GM12878 (cell line): ENCODE measurements around the gene ADCY6. TPM values are rescaled to one million over a fixed set of nuclear protein-coding genes. Genes with fewer than 3 reads are reported as not detected.

Experiments
- ATF3 ChIP-seq: IDR thresholded peaks from 2 replicates; pipeline ENCODE4 v1.6.1; 2011; ENCODE audit warnings: low read depth, mild to moderate bottlenecking, low read length, moderate library complexity, borderline replicate concordance; ENCODE audit errors: extremely low read depth
- ATF7 ChIP-seq: fragments of 450-650 bp; IDR thresholded peaks from 2 replicates; pipeline ENCODE4 v1.6.1; 2016; ENCODE audit warnings: low read depth, mild to moderate bottlenecking
- CREM ChIP-seq: IDR thresholded peaks from 2 replicates; pipeline ENCODE4 v1.6.1; 2014; ENCODE audit warnings: antibody characterized with exemption, low read depth
- E2F4 ChIP-seq: IDR thresholded peaks from 2 replicates; pipeline ENCODE4 v1.6.1; 2012; ENCODE audit warnings: low read depth, low read length, improper control_type of control experiment
- FOXM1 ChIP-seq: IDR thresholded peaks from 2 replicates; pipeline ENCODE4 v1.6.1; 2012; ENCODE audit warnings: low read depth, mild to moderate bottlenecking, inconsistent platforms, low read length, moderate library complexity
- GABPA ChIP-seq: IDR thresholded peaks from 2 replicates; pipeline ENCODE4 v1.6.1; 2014; ENCODE audit warnings: antibody characterized with exemption, low read depth, mild to moderate bottlenecking, inconsistent platforms
- GATAD2B ChIP-seq: fragments of 450-650 bp; conservative IDR thresholded peaks from 2 replicates; pipeline ENCODE4 v1.6.1; 2017; ENCODE audit warnings: low read depth, mild to moderate bottlenecking, moderate library complexity
- JUND ChIP-seq: IDR thresholded peaks from 2 replicates; pipeline ENCODE4 v1.6.1; 2012; ENCODE audit warnings: low read depth, mild to moderate bottlenecking, low read length, improper control_type of control experiment, moderate library complexity
- MXI1 ChIP-seq: fragments of 150-350 bp; IDR thresholded peaks from 2 replicates; pipeline ENCODE4 v1.6.1; 2011; ENCODE audit warnings: low read depth, mild to moderate bottlenecking, inconsistent platforms, low read length, improper control_type of control experiment
- MYB ChIP-seq: fragments of 150-350 bp; IDR thresholded peaks from 2 replicates; pipeline ENCODE4 v1.6.1; 2014; ENCODE audit warnings: mild to moderate bottlenecking, low read depth, low read length, borderline replicate concordance
- NKRF ChIP-seq: fragments of 450-650 bp; conservative IDR thresholded peaks from 2 replicates; pipeline ENCODE4 v1.6.1; 2017; ENCODE audit warnings: mild to moderate bottlenecking, moderate library complexity
- NR2C1 ChIP-seq: fragments of 450-650 bp; IDR thresholded peaks from 2 replicates; pipeline ENCODE4 v1.6.1; 2017; ENCODE audit warnings: antibody characterized with exemption, mild to moderate bottlenecking, moderate library complexity
- PBX3 ChIP-seq: IDR thresholded peaks from 2 replicates; pipeline ENCODE4 v1.6.1; 2011; ENCODE audit warnings: mild to moderate bottlenecking, low read depth, low read length, moderate library complexity; ENCODE audit not compliant: insufficient replicate concordance
- RAD21 ChIP-seq: IDR thresholded peaks from 2 replicates; pipeline ENCODE4 v1.6.1; 2011; ENCODE audit warnings: mild to moderate bottlenecking, low read depth, low read length, moderate library complexity; ENCODE audit not compliant: insufficient read depth
- RELB ChIP-seq: fragments of 450-650 bp; IDR thresholded peaks from 2 replicates; pipeline ENCODE4 v1.6.1; 2017; ENCODE audit warnings: low read depth, mild to moderate bottlenecking, moderate library complexity
- SMC3 ChIP-seq: IDR thresholded peaks from 2 replicates; pipeline ENCODE4 v1.6.1; 2011; ENCODE audit warnings: low read length, improper control_type of control experiment, borderline replicate concordance
- TCF12 ChIP-seq: IDR thresholded peaks from 2 replicates; pipeline ENCODE4 v1.6.1; 2011; ENCODE audit warnings: low read depth, mild to moderate bottlenecking, low read length
- USF1 ChIP-seq: IDR thresholded peaks from 2 replicates; pipeline ENCODE4 v1.6.1; 2011; ENCODE audit warnings: borderline replicate concordance, low read depth, mild to moderate bottlenecking, moderate library complexity, mixed read lengths, low read length; ENCODE audit not compliant: insufficient read depth; ENCODE audit errors: extremely low read length
- ZBED1 ChIP-seq: IDR thresholded peaks from 2 replicates; pipeline ENCODE4 v1.6.1; 2016; ENCODE audit warnings: borderline replicate concordance
- polyA plus RNA-seq, 11 experiments: library from polyadenylated mRNA; depleted of rRNA in 4 of 11; unstranded in 6 of 11; stranded (reverse) in 5 of 11; fragments of >200 nt; fragmentation: Nextera tagmentation in 4 of 11; fragmentation: Illumina TruSeq in 1 of 11; extraction: Ambion mirVana in 4 of 11; extraction: Trizol in 1 of 11; gene quantifications; 1 replicate in 1 of 11; 2 replicates in 10 of 11; pipeline versions ENCODE4 v1.2.1 to v1.2.3, GENCODE V29; 2011 to 2016; ENCODE audit warnings: inconsistent platforms in 2 of 11, missing spikeins in 2 of 11, low read depth in 1 of 11
- total RNA-seq, 4 experiments: library from RNA; depleted of rRNA in 3 of 4; stranded (reverse); fragments of >200 nt in 3 of 4; fragmentation: Illumina TruSeq in 1 of 4; extraction: Trizol in 1 of 4; gene quantifications; 2 replicates each; pipeline versions ENCODE4 v1.2.1 to v1.2.3, GENCODE V29; 2013 to 2021

The ADCY6 gene
- total and polyA plus RNA-seq, 10 of the 15 experiments (the other 5 are each of a cell fraction or from before 2014, with no cell fraction given), result 0.03 to 2.0 (median 0.14) TPM; not detected in 1

- TF ChIP-seq CREM (peak; percentile 98), MXI1 (peak; percentile 3), PBX3 (no peak), NKRF (peak; percentile 89; the same call in 1 of the 2 replicates), USF1 (peak; percentile 96), ATF3 (peak; percentile 69), JUND (no peak), NR2C1 (peak; percentile 87), ZBED1 (0 out of 2 replicates have a peak, but pooled peaks have one; percentile 53), GABPA (peak; percentile 96), FOXM1 (peak; percentile 31; the same call in 1 of the 2 replicates), TCF12 (0 out of 2 replicates have a peak, but pooled peaks have one; percentile 22), RAD21 (no peak), SMC3 (no peak), ATF7 (peak; percentile 86), MYB (peak; percentile 33; the same call in 1 of the 2 replicates), RELB (peak; percentile 88), E2F4 (no peak), GATAD2B (0 out of 2 replicates have a peak, but pooled peaks have one; percentile 28)
Measured at GRCh38 chr12:48716493-48717251, 72.2 kb downstream of the ADCY6 start, which contains the start of gene CCNT1 (continued).
